Esophagus mucosa (tissue), 1 donor: ENCODE results near the gene SMIM7. TPM values are rescaled to one million over a fixed set of nuclear protein-coding genes. Genes with fewer than 3 reads are reported as not detected.

Experiments used
- total RNA-seq: library from RNA; stranded (reverse); gene quantifications from one replicate; pipeline ENCODE4 v1.2.4, GENCODE V29; 2023
- donor health status: DM: yes; HTN: yes; CAD: no.

SMIM7 gene
- total RNA-seq, 1 donor from 2014 or later: 50.3 TPM

Other genes starting within 250 kb of the SMIM7 start
- 27.5 TPM for gene EPS15L1, start 188.2 kb downstream of the SMIM7 start, total RNA-seq
- gene CALR3, start 164.0 kb downstream of the SMIM7 start, total RNA-seq: not detected
- 1.8 TPM for gene C19orf44, start 163.8 kb downstream of the SMIM7 start, total RNA-seq
- gene CHERP, start 117.7 kb downstream of the SMIM7 start, total RNA-seq: 17.7 TPM
- 28.4 TPM for gene SLC35E1, start 87.7 kb downstream of the SMIM7 start, total RNA-seq
- gene MED26, start 31.9 kb downstream of the SMIM7 start, total RNA-seq: 6.3 TPM
- 1.6 TPM for gene TMEM38A, start 995 bp upstream of the SMIM7 start, total RNA-seq
- 0.20 TPM for gene NWD1, start 59.7 kb upstream of the SMIM7 start, total RNA-seq
- 19.7 TPM for gene SIN3B, start 169.3 kb upstream of the SMIM7 start, total RNA-seq
- gene F2RL3, start 228.9 kb upstream of the SMIM7 start, total RNA-seq: 0.24 TPM